IPS-18c (cell line): ENCODE results near the gene TXLNB.

Experiments used
- H3K4me3 ChIP-seq: 2 replicates; pipeline ENCODE4 v1.7.0; 2013; ENCODE audit warnings: low read depth, mild to moderate bottlenecking, low read length, moderate library complexity; ENCODE audit not compliant: insufficient read depth
- H3K9me3 ChIP-seq: one replicate; pipeline ENCODE4 v1.6.1; 2013; ENCODE audit warnings: mild to moderate bottlenecking, low read length, moderate library complexity; ENCODE audit not compliant: control insufficient read depth, insufficient read depth

TXLNB gene

GRCh38 chr6:139291813-139292619 lies at the start of gene TXLNB:
Gene TXLNB (minus strand): TSS chr6:139291998. CDS start chr6:139288899, 3,099 bp downstream.
- Histone ChIP-seq H3K9me3 (no peaks in the 10 kb centered on the region), H3K4me3 (no peak within 1 kb of the TSS)

DNA sequence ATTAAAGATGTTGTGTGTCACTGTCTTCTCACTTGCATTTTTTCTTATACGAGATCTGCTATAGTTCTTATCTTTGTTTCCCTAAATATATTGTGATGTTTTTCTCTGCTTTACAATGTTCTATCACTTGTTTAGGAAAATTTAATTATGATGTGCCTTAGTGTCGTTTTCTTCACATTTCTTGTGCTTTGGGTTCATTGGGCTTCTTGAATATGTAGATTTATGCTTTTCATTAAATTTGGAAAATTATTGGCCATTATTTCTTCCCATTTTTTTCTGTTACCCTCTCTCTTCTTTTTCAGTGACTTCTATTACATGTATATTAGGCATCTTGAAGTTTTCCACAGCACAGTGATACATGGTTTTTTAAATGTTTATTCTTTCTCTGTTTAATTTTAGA lies 49.3 kb upstream of the TXLNB start:
- Histone ChIP-seq H3K9me3 (no peaks in the 10 kb centered on the region), H3K4me3 (no peak overlapping the region)

DNA sequence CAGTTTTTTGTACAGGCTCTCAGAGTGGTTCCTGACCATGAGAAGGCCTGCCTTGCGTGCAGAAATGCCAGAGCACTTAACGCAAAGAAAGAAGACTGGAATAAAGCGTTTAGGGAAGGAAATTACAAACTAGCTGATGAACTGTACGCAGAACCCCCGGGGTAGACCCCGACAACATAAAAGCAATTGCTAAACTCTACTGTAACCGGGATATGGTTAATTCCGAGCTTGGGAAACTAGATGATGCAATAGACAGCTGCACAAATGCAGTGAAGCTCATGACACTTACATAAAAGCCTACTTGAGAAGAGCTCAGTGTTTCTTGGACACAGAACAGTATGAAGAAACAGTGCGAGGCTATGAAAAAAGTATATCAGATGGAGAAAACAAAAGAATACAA lies 47.0 kb upstream of the TXLNB start:
- no peak overlapping the region for H3K4me3 ChIP-seq

GRCh38 chr6:139337830-139338229 lies 46.0 kb upstream of the TXLNB start:
- H3K4me3 ChIP-seq, result no peak overlapping the region
- H3K9me3 ChIP-seq, result no peaks in the 10 kb centered on the region

More for the DNA sequence above, 47.0 kb upstream of the TXLNB start:
- H3K9me3 ChIP-seq, result no peaks in the 10 kb centered on the region

DNA sequence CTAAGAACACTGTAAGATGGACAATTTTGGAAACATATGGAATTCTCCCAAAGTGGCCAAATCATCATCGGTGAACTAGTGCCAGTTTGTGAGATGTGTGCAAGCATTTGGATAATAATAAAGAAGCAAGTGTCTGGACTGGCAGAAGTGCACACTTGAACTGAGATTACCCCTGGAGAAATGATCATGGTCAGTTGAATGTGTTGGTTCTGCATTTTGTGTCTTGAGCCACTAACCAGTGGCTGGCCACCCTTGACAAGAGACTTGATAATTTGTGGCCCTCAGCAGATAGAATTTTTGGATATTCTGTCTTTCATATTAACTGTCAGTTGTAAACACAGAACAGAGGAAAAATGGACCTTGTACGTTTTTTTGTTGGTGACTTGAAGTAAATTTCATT lies 45.2 kb upstream of the TXLNB start:
- no peak overlapping the region for H3K4me3 ChIP-seq
- H3K9me3 ChIP-seq, result no peaks in the 10 kb centered on the region

GRCh38 chr6:139336488-139336887 lies 44.7 kb upstream of the TXLNB start:
- H3K4me3 ChIP-seq, result no peak overlapping the region
- no peaks in the 10 kb centered on the region for H3K9me3 ChIP-seq

- Histone ChIP-seq H3K9me3 (no peaks in the 10 kb centered on the region), H3K4me3 (no peak overlapping the region)
Observed at GRCh38 chr6:139335447-139336210, 43.8 kb upstream of the TXLNB start.

GRCh38 chr6:139334806-139335446 lies 43.1 kb upstream of the TXLNB start:
- no peaks in the 10 kb centered on the region for H3K9me3 ChIP-seq
- H3K4me3 ChIP-seq, result no peak overlapping the region

- Histone ChIP-seq H3K9me3 (no peaks in the 10 kb centered on the region), H3K4me3 (no peak overlapping the region)
Observed at GRCh38 chr6:139330826-139331500, 39.2 kb upstream of the TXLNB start.

GRCh38 chr6:139330306-139330705 lies 38.5 kb upstream of the TXLNB start:
- no peaks in the 10 kb centered on the region for H3K9me3 ChIP-seq

DNA sequence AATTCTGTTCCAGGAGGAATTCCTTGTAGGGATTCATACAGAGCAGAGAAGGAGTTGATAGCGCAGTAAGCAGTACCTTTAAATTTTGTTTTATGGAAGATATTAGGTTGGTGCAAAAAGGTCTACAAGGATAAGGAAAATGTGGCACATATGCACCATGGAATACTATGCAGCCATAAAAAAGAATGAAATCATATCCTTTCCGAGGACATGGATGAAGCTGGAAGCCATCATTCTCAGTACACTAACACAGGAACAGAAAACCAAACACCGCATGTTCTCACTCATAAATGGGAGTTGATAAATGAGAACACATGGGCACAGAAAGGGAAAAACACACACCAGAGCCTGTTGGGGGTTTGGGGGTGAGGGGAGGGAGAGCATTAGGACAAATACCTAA lies 37.4 kb upstream of the TXLNB start:
- Histone ChIP-seq H3K4me3 (no peak overlapping the region), H3K9me3 (no peaks in the 10 kb centered on the region)

More at GRCh38 chr6:139330306-139330705, 38.5 kb upstream of the TXLNB start:
- no peak overlapping the region for H3K4me3 ChIP-seq

- H3K9me3 ChIP-seq, result no peaks in the 10 kb centered on the region
- no peak overlapping the region for H3K4me3 ChIP-seq
Observed at GRCh38 chr6:139327038-139327437, 35.2 kb upstream of the TXLNB start.

DNA sequence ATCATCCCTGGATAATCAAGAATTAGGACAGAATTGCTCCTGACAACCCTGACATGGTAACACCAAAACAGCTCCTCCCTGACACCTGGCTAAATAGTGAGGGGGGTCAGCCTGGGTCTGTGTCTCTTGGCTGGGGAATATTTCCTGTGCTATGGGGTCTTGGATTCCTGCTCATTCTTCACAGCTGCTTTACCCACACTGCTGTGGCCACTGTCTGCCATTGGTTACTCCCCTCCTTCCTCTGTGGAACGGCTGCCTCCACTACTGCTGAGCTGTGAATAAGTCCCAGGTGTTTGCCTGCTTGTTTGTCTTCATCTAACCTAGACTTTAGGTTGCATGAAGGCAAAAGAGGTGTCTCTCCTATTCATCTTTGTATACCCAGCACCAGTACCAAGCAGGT lies 33.9 kb upstream of the TXLNB start:
- Histone ChIP-seq H3K9me3 (no peaks in the 10 kb centered on the region), H3K4me3 (no peak overlapping the region)

- Histone ChIP-seq H3K9me3 (no peaks in the 10 kb centered on the region), H3K4me3 (no peak overlapping the region)
Observed at GRCh38 chr6:139325125-139325524, 33.3 kb upstream of the TXLNB start.

GRCh38 chr6:139324301-139324555 lies 32.4 kb upstream of the TXLNB start:
- H3K4me3 ChIP-seq, result no peak overlapping the region

DNA sequence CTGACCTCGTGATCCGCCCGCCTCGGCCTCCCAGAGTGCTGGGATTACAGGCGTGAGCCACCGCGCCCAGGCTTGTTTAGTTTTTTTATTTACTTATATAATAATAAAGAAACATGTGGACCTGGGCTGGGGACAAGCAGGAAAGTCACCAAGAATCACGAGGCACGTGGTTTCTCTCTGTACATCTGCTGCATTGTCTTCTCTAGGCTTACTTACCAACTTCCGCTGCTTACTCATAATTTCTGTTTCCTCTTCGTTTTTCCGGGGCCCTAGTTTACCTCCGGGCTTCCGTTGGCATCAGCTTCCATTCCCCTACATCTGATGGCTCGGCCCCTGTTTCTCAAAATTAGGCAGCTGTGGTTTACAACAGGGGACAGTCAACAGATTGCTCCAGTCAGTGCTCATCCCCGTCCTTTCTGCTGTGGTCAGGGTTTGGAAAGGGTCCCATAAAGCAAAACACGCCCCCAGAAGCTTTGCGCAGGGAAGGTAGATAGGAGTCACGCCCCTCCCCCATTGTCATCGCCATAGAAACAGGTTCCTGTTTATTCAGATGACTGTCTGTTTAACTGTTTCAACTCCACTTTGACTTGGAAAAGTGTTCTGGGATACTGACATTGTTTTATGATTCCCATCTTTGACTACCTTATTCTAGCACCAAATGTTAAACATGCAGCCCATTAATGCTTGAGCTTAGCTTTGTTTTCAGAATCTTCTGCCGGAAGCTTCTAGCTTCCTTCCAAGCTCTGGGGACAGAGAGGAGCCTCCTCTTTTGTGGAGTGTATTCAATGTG lies 31.9 kb upstream of the TXLNB start:
- H3K9me3 ChIP-seq, result no peaks in the 10 kb centered on the region
- H3K4me3 ChIP-seq, result no peak overlapping the region

More at GRCh38 chr6:139324301-139324555, 32.4 kb upstream of the TXLNB start:
- no peaks in the 10 kb centered on the region for H3K9me3 ChIP-seq

DNA sequence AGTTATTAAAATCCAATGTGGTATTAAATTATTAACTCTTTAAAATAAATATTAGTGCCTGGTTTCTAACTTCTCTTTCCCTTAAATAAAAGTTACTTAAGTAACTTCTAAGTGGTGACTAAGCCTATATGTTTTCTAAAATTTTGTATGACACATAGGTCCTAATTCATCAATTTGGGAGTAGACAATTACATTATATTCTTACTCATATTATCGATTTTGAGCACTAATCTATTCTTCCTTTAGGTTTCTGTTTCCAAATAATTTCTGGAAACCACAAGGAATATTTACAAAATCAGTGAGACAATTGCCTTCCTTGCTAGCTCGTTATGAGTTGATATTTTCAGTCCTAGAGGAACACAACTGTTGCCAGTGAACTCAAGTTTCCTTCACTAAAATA lies 28.3 kb upstream of the TXLNB start:
- Histone ChIP-seq H3K9me3 (no peaks in the 10 kb centered on the region), H3K4me3 (no peak overlapping the region)
